GM19455 (cell line): ENCODE measurements around the gene ECI2.
A peak's percentile ranks its signal among the peaks of the same experiment; 100 is the strongest.
"Not testable (repeated sequence)": the region's sequence is repeated elsewhere in the genome, so short reads cannot be mapped to it uniquely, and the experiment has no call there.

Experiments
- ATAC-seq: cut with Tn5 transposase; IDR thresholded peaks from one replicate; pipeline ENCODE4 v1.9.1; 2021; ENCODE audit not compliant: unreplicated experiment

Gene ECI2

DNA sequence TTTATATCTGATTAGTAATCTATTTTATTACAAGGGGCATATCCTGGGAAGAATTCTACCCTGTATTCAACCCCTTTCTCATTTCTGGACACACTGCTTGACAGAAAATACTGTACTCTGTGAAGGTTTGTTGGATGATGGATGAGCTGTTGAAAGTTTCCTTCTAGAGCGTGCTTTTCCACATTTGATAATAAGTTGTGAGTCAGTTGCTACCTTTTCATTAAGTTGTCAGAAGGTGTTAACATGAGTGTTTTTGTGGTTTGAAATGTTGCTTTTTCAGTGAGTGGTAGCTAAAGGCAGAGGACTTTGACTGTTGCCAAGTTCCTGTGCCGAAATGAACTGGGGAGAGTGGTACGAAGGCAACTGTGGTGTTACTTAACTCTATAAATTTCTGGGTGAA lies 3.9 kb upstream of the ECI2 start:
- no peak for ATAC-seq

DNA sequence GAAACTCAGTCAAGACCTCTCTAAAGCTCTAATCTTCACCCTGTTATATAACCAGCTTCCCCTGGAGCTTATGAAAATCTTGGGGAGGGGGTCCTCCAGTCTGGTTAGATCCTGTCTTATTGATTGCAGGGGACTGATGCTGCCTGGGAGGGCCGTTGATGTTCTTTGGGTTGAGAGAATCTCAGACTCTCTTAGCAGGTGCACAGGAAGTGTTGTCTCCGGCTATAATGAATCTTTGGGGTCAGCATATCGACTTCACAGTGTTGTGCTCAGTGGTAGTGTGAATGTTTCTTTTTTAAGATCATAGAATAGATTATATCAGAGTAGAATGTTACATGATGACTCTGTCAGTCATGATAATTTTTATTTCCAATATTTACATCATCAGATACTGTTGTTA lies 2.8 kb upstream of the ECI2 start:
- ATAC-seq = no peak

DNA sequence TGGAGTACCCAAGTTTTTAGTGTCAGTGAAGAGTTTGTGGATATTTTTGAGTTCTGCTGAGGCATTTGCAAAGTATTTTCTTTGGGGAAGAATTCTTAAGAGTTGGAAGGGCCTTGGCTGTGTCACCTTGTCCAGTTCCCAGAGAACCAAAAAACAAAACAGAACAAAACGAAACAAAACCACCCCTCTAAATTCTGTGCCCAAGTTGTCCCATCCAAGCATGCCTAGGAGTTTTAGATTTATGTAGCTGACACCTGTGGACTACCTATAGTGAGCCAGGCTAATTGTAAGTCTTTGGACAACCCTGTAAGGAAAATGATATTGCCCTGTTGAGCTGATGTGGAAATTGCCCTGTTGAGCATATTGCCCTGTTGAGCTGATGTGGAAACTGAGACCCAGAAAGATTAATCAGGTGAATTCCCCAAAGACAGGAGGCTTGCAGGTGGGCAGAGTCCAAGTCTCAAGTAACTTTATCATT lies 1.0 kb upstream of the ECI2 start:
- no peak for ATAC-seq

DNA sequence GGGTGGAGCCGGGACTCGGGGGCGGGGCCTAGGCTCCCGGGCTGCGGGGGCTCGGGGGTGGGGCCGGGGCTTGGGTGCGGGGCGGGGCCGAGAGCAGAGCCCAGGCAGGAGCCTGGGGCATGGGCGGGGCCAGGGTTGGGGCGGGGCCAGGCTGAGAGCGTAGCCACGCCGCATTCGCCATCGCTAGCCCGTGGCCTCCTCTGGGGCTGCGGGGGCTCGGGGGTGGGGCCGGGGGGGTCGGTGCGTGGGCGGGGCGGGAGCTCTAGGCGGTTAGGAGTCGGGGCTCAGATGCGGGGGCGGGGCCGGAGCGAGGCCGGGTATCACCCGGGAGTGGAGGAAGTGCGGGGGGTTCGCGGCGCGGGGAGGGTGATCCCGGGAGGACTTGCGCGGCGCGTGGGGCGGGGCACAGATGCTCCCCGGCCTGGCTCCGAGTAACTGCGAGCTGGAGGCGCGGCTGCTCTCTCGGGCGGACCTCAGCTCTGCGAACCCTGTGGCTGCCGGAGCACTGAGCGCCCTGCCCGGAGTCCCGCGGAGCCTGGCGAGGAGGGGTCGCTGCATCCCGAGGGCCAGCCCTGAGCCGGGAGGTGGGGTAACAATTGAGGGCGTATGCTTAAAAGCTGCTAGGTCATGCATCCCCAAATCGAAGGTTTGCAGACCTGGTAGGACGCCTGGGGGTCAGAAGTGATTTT lies 434 bp upstream of the ECI2 start:
- ATAC-seq = peak; percentile 56

DNA sequence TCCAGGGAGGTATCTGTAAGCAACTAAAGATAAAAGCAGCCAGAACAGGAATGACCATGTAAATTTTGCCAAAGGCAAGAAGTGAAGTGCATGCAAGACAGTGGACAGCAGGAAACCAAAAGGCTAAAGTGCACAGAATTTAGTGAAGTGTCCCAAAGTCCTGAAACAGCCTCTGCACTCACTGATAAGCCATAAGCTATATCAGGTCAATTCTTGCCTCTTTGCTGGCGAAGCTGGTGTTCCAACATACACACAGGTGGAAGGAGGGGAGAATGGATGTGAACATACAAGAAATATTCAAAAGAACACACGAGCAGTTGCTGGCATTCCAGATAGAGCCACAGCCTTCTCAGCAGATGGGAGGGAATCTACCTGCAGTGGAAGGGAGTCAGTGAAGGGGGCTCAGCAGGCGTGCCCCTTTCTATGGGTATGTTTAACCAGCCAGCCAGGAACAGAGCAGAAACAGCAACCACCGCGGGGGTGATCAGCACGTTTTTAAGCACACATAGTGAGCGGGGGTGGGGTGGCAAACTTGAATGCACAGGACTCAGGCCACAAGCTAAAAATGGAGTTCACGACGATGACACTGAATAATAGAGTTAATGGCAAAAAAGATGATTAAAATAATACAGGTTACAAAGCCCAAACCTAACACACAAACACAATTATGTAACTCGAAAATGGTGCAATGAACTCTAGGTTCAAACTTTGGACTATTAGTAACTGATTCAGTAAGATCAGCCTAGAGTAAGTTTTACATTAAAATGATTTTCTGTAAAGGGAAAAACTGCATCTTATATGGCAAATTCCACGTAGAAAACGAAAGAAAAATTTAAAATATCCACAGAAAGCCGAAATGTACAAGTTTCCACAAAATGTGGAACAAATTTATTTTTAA lies 1.2 kb downstream of the ECI2 start:
- no peak for ATAC-seq

DNA sequence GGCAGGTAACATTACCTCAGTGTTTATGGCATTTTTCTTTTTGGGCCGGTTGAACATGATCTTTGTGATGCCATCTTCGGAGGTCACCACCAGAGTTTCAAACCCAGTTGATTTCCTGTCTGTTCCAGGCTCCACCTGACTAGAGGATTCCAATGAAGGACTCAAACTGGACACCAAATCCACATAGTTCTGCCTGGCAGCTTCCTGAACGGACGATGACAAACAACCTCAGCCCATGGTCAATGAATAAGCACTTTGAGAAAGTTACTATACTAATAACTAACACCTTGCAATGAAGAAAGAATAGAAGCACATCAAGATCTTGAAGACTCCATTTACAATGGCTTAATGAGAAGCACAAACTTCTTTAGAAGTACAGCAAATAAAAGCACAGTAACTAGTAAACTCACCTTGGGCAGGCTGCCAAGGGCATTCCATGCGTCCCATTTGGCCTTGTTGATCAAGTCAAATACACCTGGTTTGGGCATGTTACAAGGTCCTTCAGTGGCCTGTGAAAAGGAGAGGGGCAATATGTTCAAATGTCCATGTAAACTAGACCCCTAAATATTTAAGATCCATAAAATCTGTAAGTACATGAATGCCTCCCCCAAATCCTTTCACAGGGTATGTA lies 4.9 kb downstream of the ECI2 start:
- ATAC-seq = no peak

DNA sequence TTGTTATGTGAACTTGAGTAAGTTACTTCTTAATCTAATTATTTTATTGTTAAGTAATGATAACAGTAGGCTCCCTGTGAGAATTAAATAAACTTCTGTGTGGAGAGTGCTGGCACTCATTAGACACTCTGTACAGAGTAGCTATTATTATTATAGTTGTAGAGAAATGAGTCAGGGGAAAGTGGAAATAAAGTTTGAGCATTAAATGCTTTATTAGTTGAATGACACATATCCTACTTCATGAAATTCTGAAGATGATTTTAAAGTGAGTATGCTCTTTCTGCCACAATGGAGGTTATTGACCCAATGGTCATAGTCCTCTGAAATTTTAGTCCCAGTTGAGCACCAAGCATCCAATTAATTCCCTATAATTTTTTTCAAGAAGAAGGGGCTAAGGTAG lies 5.9 kb downstream of the ECI2 start:
- ATAC-seq = no peak

DNA sequence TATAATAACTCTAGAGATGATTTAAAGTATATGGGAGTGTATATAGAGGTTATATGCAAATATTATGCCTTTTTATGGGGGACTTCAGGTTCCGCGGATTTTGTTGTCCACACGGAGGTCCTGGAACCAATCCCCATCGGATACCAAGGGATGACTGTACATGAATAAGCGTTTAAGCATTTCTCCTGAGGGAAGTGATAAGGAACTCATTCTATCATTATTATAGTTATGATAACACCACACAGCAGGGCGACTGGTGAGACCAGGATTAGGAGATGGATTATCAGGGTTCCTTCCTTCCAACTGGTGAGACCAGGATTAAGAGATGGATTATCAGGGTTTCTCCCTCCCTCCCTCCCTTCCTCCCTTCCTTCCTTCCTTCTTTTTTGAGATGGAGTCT lies 6.6 kb downstream of the ECI2 start:
- no peak for ATAC-seq

DNA sequence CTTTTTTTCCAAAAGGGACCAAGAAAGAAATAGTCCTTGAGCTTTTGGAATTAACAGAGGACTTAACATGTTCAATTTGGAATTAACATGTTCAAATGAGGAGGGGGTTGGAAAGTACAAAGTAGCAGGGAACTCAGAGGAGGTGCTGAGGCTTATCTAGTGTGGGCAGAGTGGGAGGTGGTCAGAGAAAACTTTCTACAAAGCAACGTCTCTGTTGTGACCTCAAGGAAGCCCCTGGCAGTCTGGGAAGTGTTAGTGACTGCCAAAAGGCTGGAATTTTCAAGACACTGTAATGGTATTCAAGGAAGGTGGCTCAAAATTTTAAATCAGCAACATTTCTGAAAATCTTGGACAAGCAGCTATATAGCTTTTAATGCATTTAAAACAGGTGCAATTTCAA lies 7.3 kb downstream of the ECI2 start:
- no peak for ATAC-seq

DNA sequence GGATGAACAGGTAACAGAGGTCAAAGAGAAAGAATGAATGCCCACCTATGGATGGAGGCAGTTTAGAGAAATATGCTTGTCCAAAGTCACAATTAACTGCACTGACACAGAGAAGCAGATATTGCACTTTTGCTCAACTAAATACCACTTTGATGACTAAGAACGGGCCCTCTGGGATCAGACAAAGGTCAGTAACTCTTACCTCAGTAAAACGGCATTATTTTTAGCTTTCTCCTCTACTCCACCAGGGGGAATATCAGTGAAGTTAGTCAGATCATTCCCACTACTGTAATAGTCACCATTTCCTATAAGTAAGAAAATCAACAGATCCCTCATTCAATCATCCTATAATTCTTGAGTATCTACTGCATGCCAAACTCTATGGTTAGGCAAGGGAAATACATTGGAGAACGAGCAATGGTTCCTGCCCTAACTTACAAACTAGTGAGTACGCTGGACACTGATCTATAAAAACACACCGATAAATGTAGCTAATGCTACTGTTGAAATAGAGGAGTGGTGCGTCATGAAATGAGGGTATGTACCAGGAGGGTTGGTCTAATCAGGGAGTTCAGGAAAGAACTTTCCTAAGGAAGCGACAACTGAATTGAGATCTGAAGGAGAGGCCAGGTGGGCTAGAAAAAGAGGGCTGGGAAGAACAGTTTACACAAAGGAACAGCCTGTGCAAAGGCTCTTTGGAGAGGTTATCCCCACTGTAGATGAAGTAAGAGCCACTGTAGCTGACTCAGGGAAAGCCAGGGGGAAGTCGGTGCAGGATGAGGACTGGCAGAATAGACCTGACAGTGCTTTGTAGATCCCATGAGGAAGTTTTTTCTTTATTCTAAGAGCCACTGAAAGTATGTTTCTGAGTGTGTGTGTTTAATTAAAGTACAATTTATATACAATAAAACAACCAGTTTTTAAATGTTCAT lies 9.2 kb downstream of the ECI2 start:
- ATAC-seq = no peak

DNA sequence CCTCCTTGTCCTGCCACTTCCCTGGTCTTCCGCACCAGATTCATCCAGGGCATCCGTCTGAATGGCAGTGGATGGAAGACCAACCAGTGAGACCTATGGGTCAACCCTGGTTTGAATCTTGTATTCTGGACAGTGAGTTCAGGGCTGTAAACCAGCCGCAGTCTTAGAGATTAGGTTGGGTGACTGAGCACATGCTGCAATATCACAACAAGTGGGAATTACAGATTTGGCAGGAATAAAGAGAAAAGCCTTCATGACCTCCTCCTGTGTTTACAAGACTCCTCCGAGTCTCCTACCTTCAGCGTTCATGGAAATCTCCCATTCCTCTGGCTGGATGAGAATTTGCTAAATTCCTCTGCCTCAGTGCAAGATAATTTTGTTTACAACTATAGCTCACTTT lies 9.9 kb downstream of the ECI2 start:
- ATAC-seq = no peak

DNA sequence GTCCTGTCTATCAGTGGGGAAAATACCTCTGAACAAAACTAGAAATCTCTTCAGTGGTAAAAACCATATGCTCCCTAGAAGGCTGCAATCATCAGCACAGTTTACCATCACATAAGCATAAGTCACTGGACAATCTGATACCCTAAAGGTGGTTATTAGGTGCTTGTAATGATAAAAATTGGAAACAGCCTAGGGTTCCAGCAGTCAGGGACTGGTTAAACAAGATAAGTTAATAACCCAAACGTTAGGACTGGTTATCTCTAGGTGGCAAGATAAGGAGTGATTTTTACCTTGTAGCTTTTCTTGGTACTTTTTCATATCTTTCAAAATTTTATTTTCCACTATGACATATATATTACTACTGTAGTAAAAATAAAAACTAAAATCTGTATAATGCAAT lies 11.0 kb downstream of the ECI2 start:
- no peak for ATAC-seq

DNA sequence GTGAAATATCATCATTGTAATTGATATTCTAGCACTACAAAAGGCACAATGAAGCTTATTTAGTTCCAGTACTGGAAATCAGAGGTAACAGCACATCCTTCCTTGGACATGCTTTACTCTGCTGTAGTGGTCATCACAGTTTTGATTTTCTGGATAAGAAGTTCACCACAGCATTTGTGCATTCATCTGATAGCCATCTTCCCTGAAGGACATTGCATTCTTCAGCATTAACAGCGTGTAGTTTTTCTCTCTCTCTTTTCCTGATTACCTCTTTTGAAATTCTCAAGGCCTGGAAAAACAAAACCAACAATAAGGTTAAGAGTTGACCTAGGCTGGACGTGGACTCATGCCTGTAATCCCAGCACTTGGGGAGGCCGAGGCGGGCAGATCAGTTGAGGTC lies 19.6 kb downstream of the ECI2 start:
- ATAC-seq = no peak

DNA sequence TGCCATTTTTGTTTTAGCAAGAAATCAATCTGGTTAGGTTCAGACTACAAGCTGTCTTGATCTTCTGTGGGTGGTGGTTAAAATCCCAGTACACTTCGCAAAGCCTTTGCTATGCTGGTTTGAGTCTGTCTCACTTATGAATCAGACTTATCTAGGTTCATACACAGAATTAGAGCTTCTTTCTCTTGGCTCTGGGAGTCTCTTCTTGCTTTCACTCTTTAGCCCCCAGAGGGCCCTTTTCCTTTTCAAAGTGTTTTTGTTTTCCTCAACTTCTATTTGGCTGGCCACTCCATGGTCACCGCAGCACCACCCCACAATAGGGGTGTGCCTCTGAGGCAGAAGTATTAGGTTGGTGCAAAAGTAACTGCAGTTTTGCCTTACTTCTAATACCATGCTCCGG lies 21.3 kb downstream of the ECI2 start:
- no peak for ATAC-seq

DNA sequence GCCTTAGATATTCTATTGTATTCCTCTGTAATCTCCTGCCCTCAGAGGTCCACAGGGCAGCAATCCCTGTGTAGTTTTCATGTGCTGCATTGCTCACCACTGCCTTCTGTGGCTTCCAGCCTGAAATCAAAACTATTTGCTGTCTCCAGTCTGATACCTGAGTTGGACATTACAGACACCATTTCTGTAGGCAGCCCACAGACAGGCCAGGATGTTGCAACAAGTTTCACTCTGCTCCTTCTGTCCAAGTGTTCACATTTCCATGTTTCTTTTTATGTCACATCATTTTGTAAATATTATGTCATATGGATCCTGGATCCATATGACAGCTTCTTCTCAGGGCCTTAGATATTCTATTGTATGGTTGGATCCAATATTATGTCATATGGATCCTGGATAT lies 21.7 kb downstream of the ECI2 start:
- ATAC-seq = no peak

DNA sequence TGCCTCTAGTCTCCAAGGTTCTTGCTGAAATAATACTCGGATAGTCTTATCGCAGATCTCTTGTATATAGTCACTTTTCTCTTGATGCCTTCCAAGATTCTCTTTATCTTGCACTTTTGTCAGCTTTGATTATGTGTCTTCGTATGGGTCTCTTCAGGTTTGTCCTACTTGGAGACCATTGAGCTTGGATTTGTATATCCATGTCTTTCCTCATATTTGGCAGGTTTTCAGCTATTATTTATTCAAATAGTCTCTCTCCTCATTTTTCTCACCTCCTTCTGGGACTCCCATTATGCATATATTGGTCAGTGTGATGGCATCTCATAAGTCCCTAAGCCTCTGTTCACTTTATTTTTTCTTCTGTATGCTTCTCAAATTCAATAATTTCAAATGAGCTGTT lies 23.0 kb downstream of the ECI2 start:
- no peak for ATAC-seq

DNA sequence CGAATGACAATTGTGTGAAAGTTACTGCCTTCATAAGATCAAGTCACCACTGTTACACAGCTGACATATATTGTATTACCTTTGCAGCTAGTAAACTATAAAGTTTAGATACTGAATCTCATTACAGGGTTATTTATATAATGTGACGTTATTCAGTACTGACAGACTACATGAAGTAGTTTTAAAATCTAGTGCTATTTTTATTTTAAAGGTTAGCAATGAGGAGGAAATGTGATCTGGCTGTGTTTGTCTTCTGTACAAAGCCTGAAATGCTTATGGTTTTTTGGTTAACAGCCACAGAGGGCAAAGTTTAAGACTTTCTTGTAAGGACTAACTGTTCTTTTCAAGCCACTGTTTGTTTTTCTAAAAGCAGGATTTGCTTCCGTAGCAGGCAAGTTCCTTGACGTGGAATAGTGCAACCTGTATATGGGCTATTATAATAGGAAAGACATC lies 26.0 kb downstream of the ECI2 start:
- not testable (repeated sequence) for ATAC-seq

DNA sequence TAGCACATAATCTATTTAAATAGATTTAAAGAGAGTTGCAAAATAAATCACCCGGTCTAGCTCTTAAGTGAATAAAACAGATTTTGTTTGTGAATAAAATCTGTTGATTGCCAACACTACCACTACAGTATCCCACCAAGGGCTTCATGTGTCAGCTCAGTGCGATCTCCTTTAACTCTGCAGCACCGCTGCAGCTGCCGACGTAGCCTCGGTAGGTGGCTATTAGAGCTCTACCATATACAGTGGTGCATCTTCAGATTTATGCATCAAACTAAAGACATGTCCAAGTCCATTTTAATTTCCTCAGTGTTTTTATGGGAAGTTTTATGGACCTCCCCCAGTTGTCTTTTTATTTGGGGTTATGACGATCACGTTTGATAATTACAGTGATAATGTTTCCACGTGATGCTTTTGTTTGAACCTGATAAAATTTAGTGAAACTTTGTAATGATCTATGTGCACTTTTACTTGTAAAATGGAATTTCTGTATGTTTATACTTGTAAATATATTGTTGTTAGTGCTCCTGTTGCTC lies 26.7 kb downstream of the ECI2 start:
- ATAC-seq = no peak

DNA sequence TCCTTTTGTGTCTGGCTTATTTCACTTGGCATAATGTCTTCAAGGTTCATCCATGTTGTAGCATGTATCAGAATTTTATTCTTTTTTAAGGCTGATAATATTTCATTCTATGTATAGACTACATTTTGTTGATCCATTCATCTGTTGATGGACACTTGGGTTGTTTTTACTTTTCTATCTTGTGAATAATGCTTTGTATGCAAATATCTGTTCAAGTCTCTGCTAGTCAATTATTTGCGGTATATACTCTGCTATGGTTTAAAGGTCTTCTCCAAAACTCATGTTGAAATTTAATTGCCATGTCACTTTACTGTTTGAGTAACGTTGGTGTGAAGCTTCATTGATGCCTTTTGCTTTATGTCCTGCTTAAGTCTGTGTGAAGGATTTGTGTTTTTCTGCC lies 27.5 kb downstream of the ECI2 start:
- no peak for ATAC-seq

DNA sequence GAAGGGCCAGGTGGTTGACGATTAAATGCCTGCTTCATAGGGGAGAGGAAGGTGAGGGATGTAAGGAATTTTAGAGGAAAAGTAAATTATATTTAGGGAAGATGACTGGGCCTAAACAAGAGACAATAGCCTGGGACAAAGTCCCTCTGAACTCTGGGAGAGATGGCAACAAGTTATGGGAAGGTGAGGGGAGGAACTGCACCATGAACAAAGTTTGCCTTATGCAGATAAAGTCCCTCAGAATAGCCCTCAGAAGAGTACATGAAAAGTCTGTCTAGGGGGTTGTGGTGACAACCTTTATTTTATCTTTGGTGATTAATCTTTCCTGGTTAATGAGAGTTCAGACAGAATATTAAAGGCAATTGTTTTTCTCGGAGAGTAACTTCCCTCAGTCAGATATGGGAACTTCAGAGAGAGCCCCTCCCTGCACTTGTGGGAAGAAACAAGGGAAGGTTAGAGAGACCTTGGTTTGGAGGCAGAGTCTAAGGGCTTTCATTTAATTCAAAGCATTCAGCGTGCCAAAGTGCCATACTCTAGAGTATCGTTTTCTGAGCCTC lies 29.3 kb downstream of the ECI2 start:
- no peak for ATAC-seq
